Fibroblast of the aortic adventitia (primary cell): Measurements from ENCODE around the gene ATG10. TPM values are rescaled to one million over a fixed set of nuclear protein-coding genes. Genes with fewer than 3 reads are reported as not detected.

Experiments used
- DNase-seq: peaks from one replicate; pipeline ENCODE4 v3.0.0-alpha.2; 2010; ENCODE audit warnings: low read depth
- H3K4me3 ChIP-seq: 2 replicates; pipeline ENCODE4 v1.5.1; 2011; ENCODE audit warnings: low read depth, mild to moderate bottlenecking, control low read depth, low read length, moderate library complexity
- CTCF ChIP-seq: IDR thresholded peaks from 2 replicates; pipeline ENCODE4 v1.5.1; 2011; ENCODE audit warnings: mild to moderate bottlenecking, low read length, control low read depth, inconsistent platforms; ENCODE audit not compliant: insufficient read depth
- total RNA-seq: library from RNA; depleted of rRNA; stranded (reverse); fragments of >200 nt; gene quantifications from 2 replicates; pipeline ENCODE4 v1.2.3, GENCODE V29; 2012; ENCODE audit warnings: low replicate concordance

ATG10 gene
- total RNA-seq, 1 donor: 8.8 TPM

- no peak for TF ChIP-seq CTCF
- H3K4me3 ChIP-seq: no peak overlapping the region
- DNase-seq: no peak
These were observed 183.0 kb downstream of the ATG10 start for GRCh38 chr5:82154776-82155175.

GRCh38 chr5:82155305-82155704 lies 183.5 kb downstream of the ATG10 start:
- H3K4me3 ChIP-seq: no peak overlapping the region
- no peak for DNase-seq
- TF ChIP-seq CTCF: no peak

- no peak overlapping the region for H3K4me3 ChIP-seq
- DNase-seq: no peak
- no peak for TF ChIP-seq CTCF
These were observed 185.1 kb downstream of the ATG10 start for GRCh38 chr5:82156874-82157273.

- no peak overlapping the region for H3K4me3 ChIP-seq
- peak; percentile 69 for DNase-seq
- no peak for TF ChIP-seq CTCF
These were observed 187.1 kb downstream of the ATG10 start for GRCh38 chr5:82158755-82159413.

GRCh38 chr5:82160948-82161347 lies 189.1 kb downstream of the ATG10 start:
- no peak for DNase-seq
- no peak for TF ChIP-seq CTCF

GRCh38 chr5:82162573-82162972 lies 190.8 kb downstream of the ATG10 start:
- H3K4me3 ChIP-seq: no peak overlapping the region
- no peak for DNase-seq
- TF ChIP-seq CTCF: no peak

More at GRCh38 chr5:82160948-82161347, 189.1 kb downstream of the ATG10 start:
- H3K4me3 ChIP-seq: no peak overlapping the region
